GM21529 (cell line): ENCODE measurements around the gene GPS2.

Experiments
- ATAC-seq: cut with Tn5 transposase; IDR thresholded peaks from one replicate; pipeline ENCODE4 v1.9.1; 2021; ENCODE audit not compliant: unreplicated experiment

The GPS2 gene

DNA sequence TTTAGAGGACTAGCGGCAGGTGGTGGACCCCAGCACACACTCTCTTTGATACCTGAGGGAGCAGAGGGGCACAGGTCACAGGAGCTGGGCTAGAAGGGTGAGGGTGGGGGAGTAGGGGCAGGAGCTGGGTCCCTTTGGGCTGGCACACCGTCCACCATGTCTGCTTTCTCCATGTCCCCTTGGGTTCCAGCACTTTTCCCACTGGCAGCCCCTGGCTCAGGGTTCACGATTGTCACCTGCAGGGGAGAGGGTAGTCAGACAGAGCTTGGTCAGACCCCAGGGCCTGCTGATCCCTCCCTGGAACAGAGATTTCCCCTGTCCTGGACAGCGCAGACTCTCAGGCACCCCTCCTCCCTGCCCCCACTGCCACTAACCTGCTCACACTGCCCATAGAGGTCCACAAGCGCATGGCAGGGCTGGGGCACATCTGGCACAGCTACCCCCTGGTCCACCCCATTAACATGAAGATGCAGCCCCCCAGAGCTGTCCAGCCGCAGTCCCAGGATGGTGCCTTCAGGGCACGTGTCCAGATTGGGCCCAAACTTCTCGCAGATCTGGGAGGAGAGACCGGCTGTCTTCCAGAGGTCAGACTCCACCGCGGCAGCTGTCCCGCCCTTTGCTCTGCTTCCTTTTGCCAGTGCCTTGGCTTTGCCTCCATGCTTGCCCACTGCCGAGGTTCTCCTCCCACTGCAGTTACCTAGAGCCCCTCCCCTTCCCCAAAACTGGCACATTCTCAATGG lies 3.1 kb upstream of the GPS2 start:
- no peak for ATAC-seq

DNA sequence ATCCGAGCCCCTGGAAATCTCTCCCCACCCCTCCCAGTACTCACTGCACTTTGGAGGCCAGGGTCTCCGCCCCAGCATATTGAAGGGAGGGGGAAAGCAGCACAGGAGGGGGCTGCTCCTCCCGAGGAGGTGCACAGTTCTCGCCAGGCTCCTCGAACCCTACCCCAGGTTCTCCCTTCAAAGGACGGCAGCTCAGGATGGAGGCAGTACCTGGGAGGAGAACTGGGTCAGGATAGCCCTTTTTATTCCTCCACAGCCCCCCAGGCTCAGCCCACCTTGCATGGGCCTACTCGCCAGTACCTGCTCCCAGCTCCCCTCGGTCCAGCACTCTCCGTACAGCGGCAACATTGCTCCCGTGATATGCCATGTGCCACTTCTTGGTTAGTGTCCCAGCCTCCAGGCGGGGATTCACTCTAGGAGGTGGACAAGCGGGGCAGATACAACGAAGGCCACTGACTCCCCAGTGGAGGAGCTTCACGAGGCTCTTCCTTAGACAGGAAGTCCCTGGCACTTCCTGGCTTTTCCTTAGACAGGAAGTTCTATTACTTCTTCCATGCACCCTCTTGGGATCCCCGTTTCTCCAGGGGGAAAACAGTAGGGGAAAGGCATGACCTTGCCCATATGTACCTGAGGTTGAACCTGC lies 2.1 kb upstream of the GPS2 start:
- ATAC-seq = no peak

DNA sequence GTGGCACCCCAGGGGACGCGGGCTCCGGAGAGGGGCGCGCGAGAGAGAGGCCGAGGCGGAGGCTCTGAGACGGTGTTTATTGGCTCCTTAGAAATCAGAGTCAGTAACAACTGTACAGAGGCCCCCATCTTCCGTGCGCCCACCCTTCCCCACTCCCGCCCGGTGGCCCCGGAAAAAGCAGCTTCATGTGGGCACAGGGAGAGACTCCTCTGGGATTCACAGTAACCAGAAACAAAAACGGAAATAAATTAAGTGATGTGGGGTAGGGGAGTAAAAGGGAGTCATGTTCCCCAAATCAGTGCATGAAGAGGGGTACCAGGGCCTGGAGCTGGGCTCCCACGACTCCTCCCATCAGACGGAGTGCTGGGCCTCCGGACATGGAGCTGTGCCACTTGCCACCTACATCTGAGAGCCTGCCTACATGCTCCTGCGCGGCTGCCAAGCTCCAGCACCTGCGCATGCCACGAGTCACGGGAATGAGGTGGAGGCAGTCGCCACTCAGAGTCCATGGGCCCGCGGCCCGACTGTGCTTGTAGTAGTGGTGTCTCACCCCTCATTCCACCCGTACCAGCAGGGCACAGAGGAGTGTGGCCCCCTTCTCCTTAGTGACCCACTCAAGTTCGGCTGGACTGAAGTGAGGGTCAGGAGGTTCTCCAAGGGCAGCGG lies 543 bp upstream of the GPS2 start:
- no peak for ATAC-seq

DNA sequence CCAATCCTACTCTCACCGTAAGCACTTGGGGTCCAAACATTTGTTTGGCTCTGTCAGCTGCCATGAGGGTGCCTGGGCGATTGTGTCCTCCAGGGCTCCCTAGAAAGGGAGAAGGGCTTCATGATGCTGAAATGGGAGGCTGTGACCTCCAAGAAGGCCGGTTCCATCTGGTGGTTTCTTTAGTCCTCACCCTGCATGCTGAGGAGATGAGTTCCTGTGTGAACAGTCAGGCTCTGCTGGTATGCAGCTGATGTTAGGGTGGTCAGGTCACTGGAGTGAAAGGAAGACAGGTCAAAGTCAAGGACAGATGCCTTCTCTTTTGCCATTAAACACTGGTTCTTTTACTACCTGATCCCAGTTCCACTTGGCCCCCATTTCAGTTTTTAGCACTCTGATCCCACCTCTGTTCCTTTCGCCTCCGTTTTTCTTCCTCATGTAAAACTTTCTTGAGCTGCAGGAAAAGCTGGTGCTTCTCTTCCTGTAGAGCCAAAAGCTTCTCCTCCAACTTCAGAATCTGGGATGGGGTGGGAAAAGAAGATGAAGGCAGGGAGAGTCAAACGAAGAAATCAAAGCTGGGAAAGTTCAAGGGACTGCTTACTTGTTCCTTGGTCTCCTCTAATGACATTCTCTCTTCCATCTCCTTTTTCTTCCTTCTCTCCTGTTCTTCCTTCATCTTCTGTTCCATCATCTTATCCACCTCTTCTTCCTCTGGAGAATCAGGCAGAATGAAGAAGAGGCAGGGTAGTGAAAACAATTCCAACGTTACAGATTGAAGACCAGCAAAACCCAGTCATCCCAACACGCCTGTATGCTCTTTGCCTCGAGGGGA lies 1.1 kb downstream of the GPS2 start:
- ATAC-seq = no peak

DNA sequence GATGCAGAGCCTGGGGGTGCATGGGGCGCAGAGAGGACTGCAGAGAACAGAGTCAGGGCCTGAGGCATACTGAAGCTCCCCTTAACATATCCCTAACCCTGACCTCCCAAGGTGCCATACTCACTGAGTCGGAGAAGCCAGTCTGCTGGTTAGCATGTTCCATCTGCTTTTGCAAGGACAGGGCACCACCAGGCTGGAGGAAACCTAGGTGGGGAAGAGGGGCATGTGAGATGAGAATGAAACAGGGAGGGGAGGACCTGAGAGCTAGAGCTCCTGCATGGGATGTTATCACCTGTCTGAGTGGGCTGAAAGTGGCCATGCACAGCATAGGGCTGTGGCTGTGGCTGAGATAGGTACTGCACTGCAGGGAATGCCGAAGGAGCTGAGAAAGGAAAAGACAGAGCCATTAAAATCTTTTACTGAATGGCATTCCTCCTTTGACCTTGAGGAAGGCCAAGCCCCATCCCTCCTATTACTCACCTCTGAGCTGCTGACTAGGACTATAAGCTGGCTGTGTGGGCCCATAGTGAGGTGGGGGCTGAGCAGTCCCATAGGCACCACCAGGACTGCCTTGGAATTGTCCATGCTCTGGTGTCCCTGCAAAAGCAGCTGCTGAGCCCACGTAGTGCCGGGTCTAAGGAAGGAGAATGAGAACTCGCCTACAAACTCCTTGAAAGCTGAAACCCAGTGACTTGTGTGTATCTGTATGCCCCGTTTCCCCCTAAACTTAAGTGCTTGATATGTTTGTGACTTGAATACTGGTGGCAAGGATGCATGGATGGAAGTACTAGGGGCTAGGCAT lies 1.9 kb downstream of the GPS2 start:
- ATAC-seq = no peak

DNA sequence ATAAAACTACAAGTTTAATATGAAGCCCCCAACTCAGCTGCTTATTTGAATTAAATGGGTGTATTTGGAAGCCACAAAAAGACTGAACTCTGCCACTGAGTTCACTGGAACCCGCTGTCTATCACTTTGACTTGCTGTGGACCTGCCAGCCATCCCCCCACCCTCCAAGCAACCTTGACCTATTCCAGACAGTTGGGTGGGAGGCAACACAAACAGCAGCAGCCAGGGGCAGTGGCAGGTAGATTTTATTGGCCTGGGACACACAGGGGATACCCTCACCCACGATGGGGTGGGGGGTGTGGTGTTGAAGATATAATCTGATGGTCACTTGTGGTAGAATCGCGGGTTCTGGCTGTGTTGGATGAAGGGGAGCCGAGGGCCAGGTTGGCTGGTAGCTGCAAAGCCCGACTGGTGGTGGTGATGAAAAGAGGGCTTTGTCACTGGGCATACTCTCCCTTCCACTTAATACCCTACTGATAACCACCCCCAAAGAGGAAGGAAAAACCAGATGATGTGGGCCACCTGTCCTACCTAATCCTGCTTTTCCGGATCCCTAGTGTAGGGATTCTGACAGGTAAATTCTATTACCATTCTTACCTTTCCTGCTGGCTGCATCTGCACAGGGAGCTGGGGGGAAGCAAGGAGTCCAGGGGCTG lies 2.6 kb downstream of the GPS2 start:
- no peak for ATAC-seq

DNA sequence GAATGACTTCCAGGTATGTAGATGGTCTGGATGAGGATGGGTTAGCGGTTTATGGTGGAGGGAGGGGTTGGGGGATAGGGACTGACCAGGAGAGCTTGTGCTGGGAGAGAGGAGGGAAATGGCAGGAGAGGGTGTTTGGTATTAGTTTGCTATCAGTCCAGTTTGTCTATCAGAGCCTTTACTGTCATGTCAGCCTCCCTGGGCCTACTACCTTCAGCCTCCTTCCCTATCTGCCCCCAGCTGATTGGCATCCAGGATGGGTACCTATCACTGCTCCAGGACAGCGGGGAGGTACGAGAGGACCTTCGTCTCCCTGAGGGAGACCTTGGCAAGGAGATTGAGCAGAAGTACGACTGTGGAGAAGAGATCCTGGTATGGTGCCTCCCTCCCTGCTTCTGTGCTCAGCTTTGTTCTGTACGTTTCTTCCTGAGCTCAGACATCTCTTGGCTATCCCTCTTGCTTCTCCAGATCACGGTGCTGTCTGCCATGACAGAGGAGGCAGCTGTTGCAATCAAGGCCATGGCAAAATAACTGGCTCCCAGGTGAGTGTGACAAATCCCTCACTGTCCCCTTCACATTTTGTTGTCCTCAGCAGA lies 4.0 kb downstream of the GPS2 start:
- ATAC-seq = no peak

DNA sequence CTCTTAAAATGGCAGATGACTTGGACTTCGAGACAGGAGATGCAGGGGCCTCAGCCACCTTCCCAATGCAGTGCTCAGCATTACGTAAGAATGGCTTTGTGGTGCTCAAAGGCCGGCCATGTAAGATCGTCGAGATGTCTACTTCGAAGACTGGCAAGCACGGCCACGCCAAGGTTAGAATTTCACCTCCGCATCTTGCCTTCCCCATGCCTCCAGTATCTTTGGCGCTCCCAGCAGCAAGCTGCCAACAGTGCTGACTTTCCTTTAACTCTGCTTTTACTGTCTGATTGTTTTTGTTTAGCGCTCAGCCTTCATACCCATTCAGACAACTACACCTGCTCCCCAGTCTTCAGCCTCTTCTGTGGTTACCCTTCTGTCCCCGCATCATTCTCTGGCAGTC lies 5.5 kb downstream of the GPS2 start:
- no peak for ATAC-seq

DNA sequence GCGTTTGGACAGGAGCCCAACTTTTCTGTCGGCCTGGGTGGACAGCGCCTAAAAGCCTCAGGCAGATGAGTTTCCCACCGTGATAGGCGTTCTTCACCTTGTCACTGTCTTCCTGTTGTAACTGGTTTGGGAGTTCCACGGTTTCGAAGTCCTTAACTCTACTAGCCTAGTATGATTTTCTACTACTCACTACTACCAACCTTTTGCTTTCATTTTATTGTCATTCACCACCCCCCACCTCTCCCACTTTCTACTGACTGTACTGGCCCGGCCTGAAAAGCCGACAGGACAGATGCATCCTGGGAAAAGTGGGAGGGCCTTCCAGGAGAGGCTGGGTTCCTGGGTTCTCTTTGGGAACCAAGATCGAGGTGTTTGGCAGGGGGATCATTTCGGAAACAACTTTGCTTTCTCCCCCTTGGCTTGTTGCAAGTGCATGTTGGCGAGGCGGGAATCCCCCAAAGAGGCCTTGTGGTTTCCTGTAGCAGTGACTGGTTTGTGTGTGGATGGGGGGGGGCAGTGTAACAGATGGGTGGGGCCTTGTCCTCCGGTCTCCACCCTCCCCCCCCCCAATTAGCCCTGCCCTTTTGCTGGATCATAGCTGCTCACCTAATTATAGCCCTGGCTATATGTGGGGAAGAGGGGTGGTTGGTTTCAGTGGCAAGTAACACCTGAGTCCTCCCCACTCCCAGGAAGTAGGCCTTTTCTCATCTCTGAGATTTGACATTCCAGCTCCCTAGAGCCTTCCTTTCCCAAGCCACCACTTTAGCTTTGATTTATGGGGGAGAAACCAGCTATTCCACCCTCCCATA lies 6.3 kb downstream of the GPS2 start:
- ATAC-seq = no peak

DNA sequence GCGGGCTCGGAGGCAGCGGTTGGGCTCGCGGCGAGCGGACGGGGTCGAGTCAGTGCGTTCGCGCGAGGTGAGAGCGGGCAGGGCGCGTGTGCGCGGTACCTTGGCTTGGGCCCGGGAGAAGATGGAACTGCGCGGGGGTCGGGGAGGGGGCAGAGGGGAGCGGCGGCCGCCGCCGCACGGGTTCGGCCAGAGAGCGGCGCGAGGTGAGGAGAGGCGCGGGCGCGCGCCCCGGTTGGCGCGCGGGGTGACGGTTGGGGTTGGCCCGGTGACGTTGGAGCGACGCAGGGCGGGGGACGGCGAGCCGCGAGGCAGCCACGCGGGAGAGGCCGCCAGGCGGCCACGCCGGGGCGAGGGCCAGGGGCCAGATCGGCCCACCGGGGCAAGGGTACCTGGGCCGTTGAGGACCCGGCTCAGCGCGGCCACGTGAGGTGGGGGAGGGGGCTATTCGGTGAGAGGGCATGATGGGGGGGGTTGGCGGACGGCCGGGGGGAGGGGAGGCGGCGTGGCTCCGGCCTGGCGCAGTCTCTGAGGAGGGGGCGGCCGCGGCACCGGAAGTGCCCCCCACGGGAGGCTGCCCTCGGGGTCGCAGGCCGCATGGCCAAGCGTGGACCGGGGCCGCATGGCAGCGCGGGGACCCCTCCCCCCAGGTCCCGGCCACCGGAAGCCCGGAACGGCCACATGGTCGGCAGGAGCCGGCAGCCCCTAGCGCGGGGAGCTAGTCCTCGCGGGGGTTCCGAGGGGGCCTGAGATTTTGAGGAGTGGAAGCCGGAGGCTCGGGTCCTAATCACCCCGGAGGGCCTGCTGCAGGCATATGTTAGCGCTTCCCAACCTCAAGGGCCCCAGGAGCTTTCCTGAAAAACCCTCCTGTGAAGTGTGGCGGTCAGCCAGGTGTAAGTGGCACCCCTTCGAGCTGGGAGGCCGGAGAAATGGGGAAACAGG lies 7.2 kb downstream of the GPS2 start:
- ATAC-seq = peak; percentile 7

DNA sequence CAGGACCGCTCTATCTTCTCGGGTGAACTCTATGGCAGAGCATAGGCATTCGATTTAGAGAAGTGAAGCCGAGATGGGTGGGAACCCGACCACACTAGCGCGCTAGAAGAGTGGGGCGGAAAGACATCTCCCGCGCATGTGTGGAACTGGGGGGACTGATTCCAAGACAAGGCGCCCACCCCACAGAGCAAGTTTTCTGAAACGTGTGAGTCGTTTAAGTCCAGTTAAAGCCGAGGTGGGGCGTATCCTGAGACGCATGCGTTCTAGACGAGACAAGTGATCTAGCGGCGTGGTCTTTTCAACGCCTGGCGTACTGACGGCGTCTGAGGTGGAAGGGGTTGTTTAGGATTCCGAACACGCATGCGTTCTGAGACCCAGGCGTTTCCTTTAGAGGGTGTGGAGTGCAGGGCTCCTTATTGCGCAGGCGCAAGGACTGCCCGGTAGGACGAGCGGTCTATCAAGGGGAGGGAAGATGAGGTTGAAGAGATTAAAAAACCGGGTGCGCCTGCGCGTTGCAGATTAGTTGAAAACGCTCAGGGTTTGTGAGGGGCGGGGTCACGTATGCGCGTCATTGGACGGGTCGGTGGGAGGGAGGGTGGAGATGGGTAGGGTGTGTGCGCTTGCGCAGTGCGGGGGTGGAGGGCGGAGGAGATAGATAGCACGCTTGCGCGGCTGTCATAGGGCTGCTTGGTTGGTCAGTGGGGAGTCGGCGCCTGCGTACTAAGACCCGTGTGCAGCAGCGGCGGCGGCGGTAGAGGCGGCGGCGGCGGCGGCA lies 8.1 kb downstream of the GPS2 start, which contains the start of gene EIF5A:
TSS of gene EIF5A (plus strand) at position 718 of the 775 bp plus-strand sequence. CDS start 2,008 bp downstream, outside the sequence.
- peak; percentile 59 for ATAC-seq

DNA sequence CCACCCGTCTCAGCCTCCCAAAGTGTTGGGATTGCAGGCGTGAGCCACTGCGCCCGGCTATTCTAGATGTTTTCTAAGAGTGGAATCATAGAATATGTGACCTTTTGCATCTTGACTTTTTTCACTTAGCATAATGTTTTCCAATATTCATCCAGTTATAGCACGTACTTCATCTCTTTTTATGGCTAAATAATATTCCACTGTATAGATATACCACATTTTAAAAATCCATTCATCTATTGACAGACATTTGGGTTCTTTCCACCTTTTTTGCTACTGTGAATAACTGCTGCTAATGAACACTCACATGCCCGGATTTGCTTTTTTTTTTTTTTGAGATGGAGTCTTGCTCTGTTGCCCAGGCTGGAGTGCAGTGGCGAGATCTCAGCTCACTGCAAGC lies 11.0 kb downstream of the GPS2 start:
- no peak for ATAC-seq

DNA sequence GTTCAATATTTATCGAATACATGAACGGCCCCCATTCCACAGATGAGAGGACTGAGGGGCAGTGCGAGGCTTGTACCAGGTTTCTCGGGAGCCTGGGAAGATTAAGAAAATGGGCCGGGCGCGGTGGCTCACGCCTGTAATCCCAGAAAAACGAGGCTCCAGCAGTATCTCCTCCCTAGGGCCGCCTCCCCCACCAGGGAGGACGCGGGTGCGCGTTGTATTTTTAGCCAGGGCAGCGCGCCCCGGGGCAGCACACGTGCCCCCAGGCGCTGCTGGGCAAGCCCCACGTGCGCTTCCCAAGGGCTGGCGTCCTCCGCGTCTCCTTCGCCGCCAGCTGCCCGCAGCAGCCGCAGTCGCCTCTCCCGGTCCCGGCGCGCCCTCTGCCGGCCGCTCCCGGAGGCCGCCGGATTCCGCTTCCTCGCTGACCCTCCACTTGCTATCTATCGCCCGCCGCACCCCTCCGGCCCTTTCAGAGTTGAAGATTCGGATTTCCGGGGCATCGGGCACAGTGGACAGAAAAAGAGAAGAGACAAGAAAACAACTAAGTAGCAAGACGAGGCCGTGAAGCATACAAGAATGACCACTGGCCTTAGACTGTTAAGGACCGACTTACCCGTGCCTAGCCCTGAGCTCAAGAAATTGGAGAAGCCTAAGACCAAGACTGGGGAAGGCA lies 18.8 kb downstream of the GPS2 start:
- ATAC-seq = no peak

DNA sequence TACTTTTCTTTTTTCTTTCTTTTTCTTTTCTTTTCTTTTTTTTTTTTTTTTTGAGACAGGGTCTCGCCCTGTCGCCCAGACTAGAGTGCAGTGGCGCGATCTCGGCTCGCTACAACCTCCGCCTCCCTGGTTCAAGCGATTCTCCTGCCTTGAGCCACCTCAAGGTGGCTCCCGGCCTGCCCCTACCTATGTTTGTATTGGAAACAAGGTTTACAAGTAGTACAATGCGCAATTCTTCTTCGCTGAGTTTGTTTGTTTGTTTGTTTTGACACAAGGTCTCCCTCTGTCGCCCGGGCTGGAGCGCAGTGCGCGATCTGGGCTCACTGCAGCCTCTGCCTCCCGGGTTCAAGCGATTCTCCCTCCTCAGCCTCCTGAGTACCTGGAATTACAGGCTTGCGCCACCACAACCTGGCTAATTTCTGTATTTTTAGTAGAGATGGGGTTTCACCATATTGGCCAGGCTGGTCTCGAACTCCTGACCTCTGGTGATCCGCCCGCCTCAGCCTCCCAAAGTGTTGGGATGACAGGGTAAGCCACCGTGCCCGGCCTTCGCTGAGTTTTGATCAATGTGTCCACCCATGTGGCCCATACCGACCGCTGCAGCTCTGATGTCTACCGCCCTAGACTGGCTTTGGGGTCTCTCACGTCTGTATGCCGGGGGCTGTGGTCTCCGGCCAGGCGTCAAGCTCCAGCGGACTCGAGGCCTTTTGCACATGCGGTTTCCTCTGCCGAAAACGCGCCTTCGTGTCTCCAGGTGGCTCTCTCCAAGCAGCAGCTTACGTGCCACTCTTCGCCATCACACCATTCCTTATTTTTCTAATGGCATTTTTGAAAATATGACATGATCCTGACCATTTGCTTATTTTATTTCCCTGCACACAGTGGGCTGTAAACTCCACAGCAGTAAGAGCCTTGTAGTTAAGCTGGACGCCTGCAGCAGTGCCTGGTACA lies 19.7 kb downstream of the GPS2 start:
- no peak for ATAC-seq

DNA sequence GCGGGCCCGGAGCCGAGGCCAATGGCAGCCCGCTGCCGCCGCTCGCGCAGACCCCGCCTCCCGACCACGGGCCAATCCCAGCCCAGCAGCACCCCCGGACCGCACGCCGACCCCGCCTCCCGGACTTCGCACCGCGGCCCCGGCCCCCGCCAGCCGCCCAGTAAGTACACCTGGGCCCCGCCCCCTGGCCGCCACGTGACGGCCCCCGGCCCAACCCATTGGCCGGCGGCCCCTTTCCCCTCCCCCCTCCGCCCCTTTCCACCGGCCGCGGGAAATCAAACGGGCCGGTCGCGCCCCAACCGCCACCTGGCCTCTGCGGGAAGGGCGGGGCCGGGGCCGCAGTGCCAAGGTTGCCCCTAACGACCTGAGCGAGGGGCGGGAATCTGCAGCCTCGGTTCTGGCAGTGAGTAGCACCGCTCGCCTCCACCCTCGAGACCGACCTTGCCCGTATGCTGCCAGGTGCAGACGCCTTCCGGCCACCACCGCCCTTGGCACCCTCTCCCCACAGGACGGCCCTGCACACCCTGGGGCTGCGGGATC lies 20.5 kb downstream of the GPS2 start, which contains the start of gene YBX2:
TSS of gene YBX2 (minus strand) at position 26 of the 540 bp plus-strand sequence. CDS start 139 bp downstream, outside the sequence.
- no peak for ATAC-seq
